H9 (cell line): ENCODE measurements around the gene SPEN. TPM values are rescaled to one million over a fixed set of nuclear protein-coding genes. Genes with fewer than 3 reads are reported as not detected.
"Not testable (repeated sequence)": the region's sequence is repeated elsewhere in the genome, so short reads cannot be mapped to it uniquely, and the experiment has no call there.

Experiments used
- DNase-seq: peaks from one replicate; pipeline ENCODE4 v3.0.0-alpha.2; 2017
- H2AFZ ChIP-seq: one replicate; pipeline ENCODE4 v1.6.1; 2013; ENCODE audit warnings: mild to moderate bottlenecking, low read length, control low read depth, moderate library complexity
- H2AK5ac ChIP-seq: 2 replicates; pipeline ENCODE4 v1.6.1; 2013; ENCODE audit warnings: low read length, control low read depth, mixed read lengths; ENCODE audit not compliant: insufficient read length
- H2BK120ac ChIP-seq: one replicate; pipeline ENCODE4 v1.6.1; 2013; ENCODE audit warnings: low read depth, mild to moderate bottlenecking, low read length, control low read depth, inconsistent platforms; ENCODE audit not compliant: poor library complexity, severe bottlenecking
- H2BK12ac ChIP-seq: 2 replicates; pipeline ENCODE4 v1.6.1; 2013; ENCODE audit warnings: low read length, control low read depth, mixed read lengths, low read depth; ENCODE audit not compliant: insufficient read length
- H2BK15ac ChIP-seq: 2 replicates; pipeline ENCODE4 v1.6.1; 2013; ENCODE audit warnings: low read depth, low read length, control low read depth
- H2BK20ac ChIP-seq: one replicate; pipeline ENCODE4 v1.6.1; 2013; ENCODE audit warnings: low read depth, mild to moderate bottlenecking, low read length, control low read depth, inconsistent platforms; ENCODE audit not compliant: poor library complexity, severe bottlenecking
- H2BK5ac ChIP-seq: 2 replicates; pipeline ENCODE4 v1.6.1; 2013; ENCODE audit warnings: low read length, control low read depth, mixed read lengths; ENCODE audit not compliant: insufficient read length
- H3K14ac ChIP-seq: 2 replicates; pipeline ENCODE4 v1.6.1; 2013; ENCODE audit warnings: low read length, control low read depth; ENCODE audit not compliant: insufficient read depth
- H3K18ac ChIP-seq: 2 replicates; pipeline ENCODE4 v1.6.1; 2013; ENCODE audit warnings: low read depth, mild to moderate bottlenecking, mixed read lengths, low read length, control low read depth; ENCODE audit not compliant: insufficient read length
- H3K23ac ChIP-seq: 2 replicates; pipeline ENCODE4 v1.6.1; 2013; ENCODE audit warnings: low read length, control low read depth, mixed read lengths, low read depth; ENCODE audit not compliant: insufficient read length
- H3K23me2 ChIP-seq: 2 replicates; pipeline ENCODE4 v1.6.1; 2013; ENCODE audit warnings: low read depth, mild to moderate bottlenecking, mixed read lengths, low read length, control low read depth; ENCODE audit not compliant: insufficient read length, poor library complexity, severe bottlenecking
- H3K27ac ChIP-seq: 2 replicates; pipeline ENCODE4 v1.5.1; 2013; ENCODE audit warnings: low read length, control low read depth, mixed read lengths, low read depth; ENCODE audit not compliant: insufficient read length
- H3K27me3 ChIP-seq: 2 replicates; pipeline ENCODE4 v1.6.1; 2013; ENCODE audit warnings: low read length, control low read depth, inconsistent platforms; ENCODE audit not compliant: insufficient read depth
- H3K4ac ChIP-seq: 2 replicates; pipeline ENCODE4 v1.6.1; 2013; ENCODE audit warnings: low read depth, mild to moderate bottlenecking, control low read depth, inconsistent platforms, low read length, moderate library complexity
- H3K4me1 ChIP-seq: 2 replicates; pipeline ENCODE4 v1.6.1; 2013; ENCODE audit warnings: low read length, control low read depth, inconsistent platforms; ENCODE audit not compliant: insufficient read depth
- H3K4me2 ChIP-seq: 2 replicates; pipeline ENCODE4 v1.6.1; 2013; ENCODE audit warnings: low read length, control low read depth, mixed read lengths; ENCODE audit not compliant: insufficient read length, insufficient read depth
- H3K56ac ChIP-seq: 2 replicates; pipeline ENCODE4 v1.6.1; 2013; ENCODE audit warnings: low read depth, mild to moderate bottlenecking, mixed read lengths, low read length, control low read depth; ENCODE audit not compliant: insufficient read length
- H3K79me1 ChIP-seq: 2 replicates; pipeline ENCODE4 v1.6.1; 2013; ENCODE audit warnings: low read depth, mild to moderate bottlenecking, moderate library complexity, low read length, control low read depth, inconsistent platforms; ENCODE audit not compliant: insufficient read depth, poor library complexity, severe bottlenecking
- H3K79me2 ChIP-seq: 2 replicates; pipeline ENCODE4 v1.6.1; 2013; ENCODE audit warnings: low read length, control low read depth, inconsistent platforms; ENCODE audit not compliant: insufficient read depth
- H3K9ac ChIP-seq: 2 replicates; pipeline ENCODE4 v1.6.1; 2013; ENCODE audit warnings: low read length, control low read depth, mixed read lengths; ENCODE audit not compliant: insufficient read length; ENCODE audit errors: extremely low read depth
- H3K9me3 ChIP-seq: one replicate; pipeline ENCODE4 v1.6.1; 2013; ENCODE audit warnings: low read depth, low read length, inconsistent platforms; ENCODE audit not compliant: control insufficient read depth
- H3T11ph ChIP-seq: one replicate; pipeline ENCODE4 v1.6.1; 2013; ENCODE audit warnings: mild to moderate bottlenecking, low read length, control low read depth, inconsistent platforms
- H4K20me1 ChIP-seq: one replicate; pipeline ENCODE4 v1.6.1; 2013; ENCODE audit not compliant: control insufficient read depth, insufficient read length, insufficient read depth
- H4K5ac ChIP-seq: 2 replicates; pipeline ENCODE4 v1.6.1; 2013; ENCODE audit warnings: low read depth, mild to moderate bottlenecking, mixed read lengths, low read length, control low read depth; ENCODE audit not compliant: insufficient read length
- H4K8ac ChIP-seq: replicated peaks from 2 replicates; pipeline ENCODE4 v1.6.1; 2013; ENCODE audit warnings: low read length, control low read depth, mixed read lengths, low read depth; ENCODE audit not compliant: insufficient read length
- H4K91ac ChIP-seq: 2 replicates; pipeline ENCODE4 v1.6.1; 2013; ENCODE audit warnings: low read depth, mild to moderate bottlenecking, moderate library complexity, mixed read lengths, low read length, control low read depth; ENCODE audit not compliant: insufficient read length
- H3K27ac Mint-ChIP-seq, 3 experiments: 2 replicates in 2 of 3; 3 replicates in 1 of 3; pipeline ENCODE4 v1.8.0; 2020 to 2021; ENCODE audit warnings: mixed read lengths in 3 of 3, mild to moderate bottlenecking in 1 of 3, moderate library complexity in 1 of 3
- H3K27me3 Mint-ChIP-seq: 2 replicates; pipeline ENCODE4 v1.8.0; 2021; ENCODE audit warnings: low read depth, mild to moderate bottlenecking, moderate library complexity, mixed read lengths
- H3K36me3 Mint-ChIP-seq, 3 experiments: 2 replicates in 2 of 3; 3 replicates in 1 of 3; pipeline ENCODE4 v1.8.0; 2020 to 2021; ENCODE audit warnings: low read depth in 3 of 3, mixed read lengths in 3 of 3; ENCODE audit not compliant: insufficient read depth in 1 of 3
- H3K4me1 Mint-ChIP-seq, 2 experiments: 2 replicates each; pipeline ENCODE4 v1.8.0; 2020; ENCODE audit warnings: mixed read lengths in 2 of 2
- H3K4me3 Mint-ChIP-seq, 2 experiments: 2 replicates in 1 of 2; 3 replicates in 1 of 2; pipeline ENCODE4 v1.8.0; 2020 to 2021; ENCODE audit warnings: mild to moderate bottlenecking in 2 of 2, mixed read lengths in 2 of 2, moderate library complexity in 1 of 2
- H3K9me3 Mint-ChIP-seq, 2 experiments: 2 replicates in 1 of 2; 3 replicates in 1 of 2; pipeline ENCODE4 v1.8.0; 2020; ENCODE audit warnings: mild to moderate bottlenecking in 2 of 2, mixed read lengths in 2 of 2, moderate library complexity in 1 of 2
- WGBS: extraction: QIAGEN DNeasy Blood & Tissue Kit; methylation state at CpG from one replicate; pipeline ENCODE4 v1.1.7; 2013; ENCODE audit warnings: missing lambda C conversion rate, low lambda C conversion rate, mixed read lengths; ENCODE audit not compliant: insufficient read length; ENCODE audit errors: extremely low coverage; 5-methylcytosine and 5-hydroxymethylcytosine counted together
- total RNA-seq: library from RNA; stranded (reverse); gene quantifications from 2 replicates; pipeline ENCODE4 v1.2.1, GENCODE V29; 2021
- TF ChIP-seq, protein P1 (sequence below): fragments of 200-600 bp; sonication (generic); conservative IDR thresholded peaks from 3 replicates; pipeline ENCODE4 v1.8.0; 2021; ENCODE audit warnings: antibody characterized with exemption, mild to moderate bottlenecking

SPEN gene
- total RNA-seq, 1 experiment from 2014 or later = 59.6 TPM

DNA sequence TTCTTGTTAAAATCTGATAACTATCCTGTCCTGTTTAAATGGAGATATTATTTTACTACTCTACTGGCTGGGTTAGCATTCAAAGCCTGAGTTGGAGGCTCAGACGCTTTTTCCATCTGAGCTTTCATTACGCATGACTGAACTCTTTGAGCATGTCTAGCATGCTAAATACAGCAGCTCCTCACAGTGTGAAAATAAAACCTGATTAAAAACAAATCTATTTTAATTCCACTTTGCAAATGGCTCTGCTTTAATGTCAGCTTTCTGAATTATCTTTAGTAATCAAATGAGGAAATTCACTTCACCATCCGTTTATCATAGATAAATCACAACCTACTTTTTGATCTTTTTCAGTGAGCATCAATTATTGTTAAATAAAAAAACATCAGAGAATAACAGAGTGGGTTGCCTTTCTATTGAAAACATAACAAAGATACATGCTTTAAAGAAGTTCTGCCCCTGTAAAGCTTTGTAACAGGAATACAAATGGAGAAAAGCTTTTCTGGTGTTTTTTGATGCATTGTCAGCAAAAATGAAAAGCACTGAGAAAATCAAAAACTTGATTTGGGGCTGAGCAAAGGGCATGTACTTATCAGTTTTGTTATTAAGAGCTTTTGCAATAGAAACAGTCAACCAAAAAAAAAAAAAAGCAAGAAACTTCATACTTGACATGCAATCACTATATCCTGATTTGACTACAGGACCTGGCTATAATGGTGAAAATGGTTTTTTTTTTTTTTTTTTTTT lies 3.5 kb upstream of the SPEN start:
- Histone ChIP-seq H3K4me1 (no peaks in the 10 kb centered on the region; the same call in 1 of the 2 replicates), H4K8ac (no peak overlapping the region), H3K27ac (no peak overlapping the region), H3K27me3 (no peaks in the 10 kb centered on the region), H4K5ac (no peak overlapping the region), H2AFZ (no peak overlapping the region), H3K9me3 (no peaks in the 10 kb centered on the region), H3K18ac (no peak overlapping the region), H3K4ac (no peak overlapping the region), H3K56ac (no peak overlapping the region), H2BK5ac (no peak overlapping the region), H2BK12ac (no peak overlapping the region), H3K14ac (no peak overlapping the region), H4K91ac (no peak overlapping the region), H2BK120ac (no peak overlapping the region), H2BK20ac (no peak overlapping the region), H3K9ac (no peak overlapping the region), H3K23ac (no peak overlapping the region), H3K79me2 (no peaks in the 10 kb centered on the region), H4K20me1 (no peaks in the 10 kb centered on the region), H3K23me2 (peaks cover 8% of the 10 kb centered on the region), H3K4me2 (no peak overlapping the region), H2AK5ac (no peak overlapping the region), H3T11ph (no peak overlapping the region), H2BK15ac (no peak overlapping the region), H3K79me1 (no peaks in the 10 kb centered on the region)
- TF ChIP-seq, protein P1, sequence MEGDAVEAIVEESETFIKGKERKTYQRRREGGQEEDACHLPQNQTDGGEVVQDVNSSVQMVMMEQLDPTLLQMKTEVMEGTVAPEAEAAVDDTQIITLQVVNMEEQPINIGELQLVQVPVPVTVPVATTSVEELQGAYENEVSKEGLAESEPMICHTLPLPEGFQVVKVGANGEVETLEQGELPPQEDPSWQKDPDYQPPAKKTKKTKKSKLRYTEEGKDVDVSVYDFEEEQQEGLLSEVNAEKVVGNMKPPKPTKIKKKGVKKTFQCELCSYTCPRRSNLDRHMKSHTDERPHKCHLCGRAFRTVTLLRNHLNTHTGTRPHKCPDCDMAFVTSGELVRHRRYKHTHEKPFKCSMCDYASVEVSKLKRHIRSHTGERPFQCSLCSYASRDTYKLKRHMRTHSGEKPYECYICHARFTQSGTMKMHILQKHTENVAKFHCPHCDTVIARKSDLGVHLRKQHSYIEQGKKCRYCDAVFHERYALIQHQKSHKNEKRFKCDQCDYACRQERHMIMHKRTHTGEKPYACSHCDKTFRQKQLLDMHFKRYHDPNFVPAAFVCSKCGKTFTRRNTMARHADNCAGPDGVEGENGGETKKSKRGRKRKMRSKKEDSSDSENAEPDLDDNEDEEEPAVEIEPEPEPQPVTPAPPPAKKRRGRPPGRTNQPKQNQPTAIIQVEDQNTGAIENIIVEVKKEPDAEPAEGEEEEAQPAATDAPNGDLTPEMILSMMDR = no peak
- no peak for DNase-seq
- H3K9me3 Mint-ChIP-seq = no peaks in the 10 kb centered on the region
- H3K4me1 Mint-ChIP-seq = peaks cover 5 to 6% of the 10 kb centered on the region in 2 experiments; a peak in 3 of 4 replicates
- H3K27me3 Mint-ChIP-seq = no peaks in the 10 kb centered on the region; the same call in 1 of the 2 replicates
- H3K36me3 Mint-ChIP-seq = peaks cover 0 to 2% (median 0%) of the 10 kb centered on the region in 3 experiments; a peak in 1 of 7 replicates
- WGBS = no CpG with 5 or more reads among the region's 3 CpGs
- H3K4me3 Mint-ChIP-seq = no peak overlapping the region
- H3K27ac Mint-ChIP-seq = no peak overlapping the region

DNA sequence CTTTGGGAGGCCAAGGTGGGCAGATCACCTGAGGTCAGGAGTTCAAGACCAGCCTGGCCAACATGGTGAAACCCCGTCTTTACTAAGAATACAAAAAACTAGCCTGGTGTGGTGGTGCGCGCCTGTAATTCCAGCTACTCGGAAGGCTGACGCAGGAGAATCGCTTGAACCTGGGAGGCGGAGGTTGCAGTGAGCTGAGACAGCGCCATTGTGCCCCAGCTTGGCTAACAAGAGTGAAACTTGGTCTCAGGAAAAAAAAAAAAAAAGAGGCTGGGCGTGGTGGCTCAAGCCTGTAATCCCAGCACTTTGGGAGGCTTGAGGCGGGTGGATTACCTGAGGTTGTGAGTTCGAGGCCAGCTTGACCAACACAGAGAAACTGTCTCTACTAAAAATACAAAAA lies 1.5 kb upstream of the SPEN start:
- Mint-ChIP-seq H3K4me1 (peaks cover 16 to 21% of the 10 kb centered on the region in 2 experiments), H3K4me3 (peak overlapping the region; percentile 76 to 89)
- not testable (repeated sequence) for H2BK5ac ChIP-seq, H3K4ac ChIP-seq, H3K27ac ChIP-seq, H4K91ac ChIP-seq, H3K79me1 ChIP-seq, H3T11ph ChIP-seq, H2BK120ac ChIP-seq, H4K5ac ChIP-seq, DNase-seq, H3K27me3 ChIP-seq, H3K27me3 Mint-ChIP-seq, H3K36me3 Mint-ChIP-seq, H2AFZ ChIP-seq, H2BK20ac ChIP-seq, H3K18ac ChIP-seq, H3K9me3 Mint-ChIP-seq, H4K20me1 ChIP-seq, H3K4me1 ChIP-seq, H3K14ac ChIP-seq, H3K27ac Mint-ChIP-seq, H2AK5ac ChIP-seq, H3K9me3 ChIP-seq, H3K23ac ChIP-seq, H2BK15ac ChIP-seq, H2BK12ac ChIP-seq, H4K8ac ChIP-seq, H3K79me2 ChIP-seq, H3K9ac ChIP-seq, H3K56ac ChIP-seq, H3K4me2 ChIP-seq
- WGBS = no CpG with 5 or more reads among the region's 11 CpGs
- peaks cover 21% of the 10 kb centered on the region for H3K23me2 ChIP-seq
